K562 (cell line): ENCODE measurements around the gene CCDC88C. TPM values are rescaled to one million over a fixed set of nuclear protein-coding genes. Genes with fewer than 3 reads are reported as not detected.

Experiments used
- ATAC-seq: fragments of 200-7000 bp; cut with Tn5 transposase; 3 replicates; pipeline ENCODE4 v1.9.1; 2020; ENCODE audit warnings: moderate library complexity
- BruUV-seq: library from RNA; stranded (reverse); fragments of 400-500 nt; replicated peaks from 2 replicates; lab custom pipeline; 2021; lab: Mats Ljungman, UMichigan
- CTCF ChIA-PET: fragments of 300-600 bp; formaldehyde crosslinking; extraction: SDS; loops from one replicate; lab custom pipeline; 2021; ENCODE audit warnings: low intra/inter-chr PET ratio; lab: Yijun Ruan, JAX
- POLR2A ChIA-PET: fragments of 300-600, 350-650 bp; sonication (Branson Sonifier 250); formaldehyde crosslinking; extraction: SDS; loops from one replicate; lab custom pipeline; 2021; ENCODE audit warnings: antibody characterized with exemption, inconsistent platforms; lab: Yijun Ruan, JAX
- DNase-seq, 4 experiments: peaks; one replicate each; pipeline versions ENCODE4 v3.0.0 to v3.0.0-alpha.2; 2011 to 2018; ENCODE audit warnings: low spot score in 3 of 4, mixed read lengths in 3 of 4; ENCODE audit errors: extremely low read depth in 1 of 4
- FAIRE-seq: peaks from 2 replicates; lab custom pipeline; 2011; peaks lifted over from hg19 to GRCh38; lab: Jason Lieb, UNC
- H2AFZ ChIP-seq: 2 replicates; pipeline ENCODE4 v1.6.0; 2011; ENCODE audit warnings: low read depth, low read length, control low read depth, inconsistent platforms
- H3K27ac ChIP-seq: fragments of 200-600 bp; 3 replicates; pipeline ENCODE4 v1.8.0; 2011; ENCODE audit warnings: low read depth, mild to moderate bottlenecking, control low read depth, inconsistent platforms, low read length, moderate library complexity, mixed read lengths; ENCODE audit errors: extremely low read depth
- H3K27me3 ChIP-seq, 2 experiments: fragments of 300-600 bp in 1 of 2; 2 replicates in 1 of 2; 3 replicates in 1 of 2; pipeline versions ENCODE4 v1.6.0 to v1.8.0; 2011; ENCODE audit warnings: inconsistent platforms in 2 of 2, low read length in 2 of 2, mild to moderate bottlenecking in 1 of 2, mixed read lengths in 1 of 2, moderate library complexity in 1 of 2; ENCODE audit not compliant: control insufficient read depth in 2 of 2, insufficient read depth in 2 of 2
- H3K36me3 ChIP-seq: fragments of 300-600 bp; 3 replicates; pipeline ENCODE4 v1.8.0; 2011; ENCODE audit warnings: mild to moderate bottlenecking, low read length, inconsistent platforms; ENCODE audit not compliant: control insufficient read depth, insufficient read depth
- H3K4me1 ChIP-seq, 2 experiments: fragments of 200-600 bp in 1 of 2; replicated peaks in 1 of 2; 2 replicates in 1 of 2; 3 replicates in 1 of 2; pipeline versions ENCODE4 v1.5.1 to v1.8.0; 2011; ENCODE audit warnings: inconsistent platforms in 2 of 2, low read length in 2 of 2, mild to moderate bottlenecking in 1 of 2, mixed read lengths in 1 of 2, moderate library complexity in 1 of 2; ENCODE audit not compliant: control insufficient read depth in 2 of 2, insufficient read depth in 2 of 2
- H3K4me2 ChIP-seq: 2 replicates; pipeline ENCODE4 v1.6.1; 2011; ENCODE audit warnings: low read length, control low read depth, inconsistent platforms, mixed read lengths; ENCODE audit not compliant: insufficient read depth
- H3K4me3 ChIP-seq: fragments of 200-600 bp; sonication (generic), shearing (Covaris generic); 2 replicates; pipeline ENCODE4 v1.5.1; 2016; ENCODE audit warnings: control low read depth, inconsistent platforms
- H3K79me2 ChIP-seq: fragments of 200-600 bp; 3 replicates; pipeline ENCODE4 v1.8.0; 2011; ENCODE audit warnings: low read length, inconsistent platforms; ENCODE audit not compliant: control insufficient read depth, insufficient read depth
- H3K9ac ChIP-seq, 2 experiments: 2 replicates each; pipeline versions ENCODE4 v1.6.0 to v1.6.1; 2011; ENCODE audit warnings: low read depth in 2 of 2, low read length in 2 of 2, control low read depth in 1 of 2, inconsistent platforms in 1 of 2, mild to moderate bottlenecking in 1 of 2, mixed read lengths in 1 of 2; ENCODE audit not compliant: insufficient read depth in 1 of 2
- H3K9me1 ChIP-seq: one replicate; pipeline ENCODE4 v1.6.0; 2011; ENCODE audit warnings: inconsistent platforms, mild to moderate bottlenecking, low read length, moderate library complexity; ENCODE audit not compliant: control insufficient read depth, insufficient read depth
- H3K9me3 ChIP-seq: replicated peaks from 2 replicates; pipeline ENCODE4 v1.5.1; 2011; ENCODE audit warnings: low read depth, low read length, inconsistent platforms; ENCODE audit not compliant: control insufficient read depth, insufficient read depth
- H4K20me1 ChIP-seq: replicated peaks from 2 replicates; pipeline ENCODE4 v1.6.1; 2011; ENCODE audit warnings: low read length, inconsistent platforms, mixed read lengths; ENCODE audit not compliant: control insufficient read depth, insufficient read depth
- NR2F6 ChIP-seq: fragments of 450-650 bp; formaldehyde crosslinking; IDR thresholded peaks from 2 replicates; pipeline ENCODE4 v1.4.0; 2020; ENCODE audit warnings: mild to moderate bottlenecking
- PML ChIP-seq: IDR thresholded peaks from 2 replicates; pipeline ENCODE4 v1.6.1; 2012; ENCODE audit warnings: low read length, inconsistent platforms
- POU5F1 ChIP-seq: fragments of 150-350 bp; IDR thresholded peaks from 2 replicates; pipeline ENCODE4 v1.6.1; 2014; ENCODE audit warnings: borderline replicate concordance, low read length, low read depth, mild to moderate bottlenecking; ENCODE audit not compliant: partially characterized antibody
- PTTG1 ChIP-seq: fragments of 450-650 bp; IDR thresholded peaks from 2 replicates; pipeline ENCODE4 v1.6.1; 2016; ENCODE audit warnings: low read depth, mild to moderate bottlenecking, missing genetic modification characterization, missing compliant biosample characterization
- RHOXF2B ChIP-seq: fragments of 250-450 bp; sonication (Bioruptor Pico); conservative IDR thresholded peaks from 2 replicates; pipeline ENCODE4 v1.5.1; 2021
- RNF2 ChIP-seq: sonication (generic); IDR thresholded peaks from 2 replicates; pipeline ENCODE4 v1.6.1; 2016
- SAP30 ChIP-seq: fragments of 200-600 bp; sonication (generic); IDR thresholded peaks from 2 replicates; pipeline ENCODE4 v1.6.1; 2012; ENCODE audit warnings: borderline replicate concordance, low read depth, mild to moderate bottlenecking, moderate library complexity, low read length, control low read depth, inconsistent platforms; ENCODE audit not compliant: insufficient read depth, poor library complexity, severe bottlenecking
- SLC30A9 ChIP-seq: fragments of 250-450 bp; sonication (Bioruptor Pico); IDR thresholded peaks from 2 replicates; pipeline ENCODE4 v1.8.0; 2022; ENCODE audit warnings: mild to moderate bottlenecking, moderate library complexity
- THAP12 ChIP-seq: fragments of 250-450 bp; sonication (Bioruptor Pico); IDR thresholded peaks from 2 replicates; pipeline ENCODE4 v1.9.0; 2021; ENCODE audit warnings: mild to moderate bottlenecking, inconsistent platforms
- XRCC4 ChIP-seq: IDR thresholded peaks from one replicate; pipeline ENCODE4 v1.6.1; 2011; ENCODE audit not compliant: insufficient read depth, insufficient read length; ENCODE audit errors: extremely low read depth
- ZNF324 ChIP-seq: fragments of 250-450 bp; sonication (Bioruptor Pico); IDR thresholded peaks from 2 replicates; pipeline ENCODE4 v1.4.0; 2020; ENCODE audit warnings: mild to moderate bottlenecking
- ZNF449 ChIP-seq: fragments of 250-450 bp; sonication (Bioruptor Pico); IDR thresholded peaks from 2 replicates; pipeline ENCODE4 v1.8.0; 2022; ENCODE audit warnings: moderate library complexity, mild to moderate bottlenecking, inconsistent platforms
- WGBS: fragments of 100-300 bp; shearing (Covaris generic); methylation state at CpG from one replicate; pipeline ENCODE4 v1.1.6; 2016; ENCODE audit warnings: low coverage, mixed read lengths; ENCODE audit not compliant: insufficient coverage; ENCODE audit errors: missing lambda C conversion rate; 5-methylcytosine and 5-hydroxymethylcytosine counted together
- in situ Hi-C: fragments of 300-500 bp; cut with MboI; formaldehyde crosslinking; loops from 4 replicates; pipeline ENCODE4 v1.15.0; 2018; ENCODE audit warnings: inconsistent platforms, mixed read lengths
- intact Hi-C: fragments of 100-400 bp; cut with micrococcal nuclease; formaldehyde crosslinking; loops from 2 replicates; pipeline ENCODE4 v1.14.2; 2022
- polyA plus RNA-seq, 8 experiments: library from polyadenylated mRNA; depleted of rRNA in 4 of 8; stranded (reverse) in 5 of 8; unstranded in 3 of 8; fragments of >200 nt; fragmentation: Nextera tagmentation in 2 of 8; fragmentation: Illumina TruSeq in 1 of 8; extraction: Ambion mirVana in 2 of 8; extraction: Trizol in 1 of 8; gene quantifications; 2 replicates each; pipeline versions ENCODE4 v1.2.1 to v1.2.3, GENCODE V29; 2011 to 2014; ENCODE audit warnings: inconsistent platforms in 1 of 8, missing spikeins in 1 of 8
- total RNA-seq, 7 experiments: library from RNA; depleted of rRNA in 6 of 7; stranded (reverse); fragments of >200 nt in 6 of 7; fragmentation: Illumina TruSeq in 2 of 7; extraction: Trizol in 2 of 7; gene quantifications; 2 replicates each; pipeline versions ENCODE4 v1.2.1 to v1.2.3, GENCODE V29; 2011 to 2021; ENCODE audit warnings: low replicate concordance in 1 of 7
- TF ChIP-seq, protein P1 (sequence below): fragments of 450-650 bp; formaldehyde crosslinking; IDR thresholded peaks from 2 replicates; pipeline ENCODE4 v1.4.0; 2020; ENCODE audit warnings: mild to moderate bottlenecking, moderate library complexity
- TF ChIP-seq, protein P2 (sequence below): fragments of 450-650 bp; IDR thresholded peaks from 2 replicates; pipeline ENCODE4 v1.6.1; 2016; ENCODE audit warnings: borderline replicate concordance
- TF ChIP-seq, protein P3 (sequence below): fragments of 450-650 bp; IDR thresholded peaks from 2 replicates; pipeline ENCODE4 v1.6.1; 2016

The CCDC88C gene
- total and polyA plus RNA-seq, 9 of the 15 experiments (the other 6 are each of a cell fraction or from before 2014, with no cell fraction given), result 0.62 to 22.5 (median 10.7) TPM

- CTCF ChIA-PET, result no interaction called here
- POLR2A ChIA-PET, result no interaction called here
- peaks cover 14 to 15% of the 10 kb centered on the region in 2 experiments; a peak in 4 of 5 replicates for H3K4me1 ChIP-seq
- TF ChIP-seq RHOXF2B (CRISPR knock-in tag) (no peak), XRCC4 (no peak), ZNF449 (CRISPR knock-in tag) (no peak), THAP12 (CRISPR knock-in tag) (no peak), NR2F6 (no peak), SLC30A9 (CRISPR knock-in tag) (no peak), ZNF324 (CRISPR knock-in tag) (no peak), RNF2 (no peak), SAP30 (no peak), PTTG1 (no peak), PML (no peak), POU5F1 (no peak)
- TF ChIP-seq, protein P1, sequence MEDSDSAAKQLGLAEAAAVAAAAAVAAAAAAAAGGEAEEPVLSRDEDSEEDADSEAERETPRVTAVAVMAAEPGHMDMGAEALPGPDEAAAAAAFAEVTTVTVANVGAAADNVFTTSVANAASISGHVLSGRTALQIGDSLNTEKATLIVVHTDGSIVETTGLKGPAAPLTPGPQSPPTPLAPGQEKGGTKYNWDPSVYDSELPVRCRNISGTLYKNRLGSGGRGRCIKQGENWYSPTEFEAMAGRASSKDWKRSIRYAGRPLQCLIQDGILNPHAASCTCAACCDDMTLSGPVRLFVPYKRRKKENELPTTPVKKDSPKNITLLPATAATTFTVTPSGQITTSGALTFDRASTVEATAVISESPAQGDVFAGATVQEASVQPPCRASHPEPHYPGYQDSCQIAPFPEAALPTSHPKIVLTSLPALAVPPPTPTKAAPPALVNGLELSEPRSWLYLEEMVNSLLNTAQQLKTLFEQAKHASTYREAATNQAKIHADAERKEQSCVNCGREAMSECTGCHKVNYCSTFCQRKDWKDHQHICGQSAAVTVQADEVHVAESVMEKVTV (CRISPR knock-in tag), result no peak
- TF ChIP-seq, protein P2, sequence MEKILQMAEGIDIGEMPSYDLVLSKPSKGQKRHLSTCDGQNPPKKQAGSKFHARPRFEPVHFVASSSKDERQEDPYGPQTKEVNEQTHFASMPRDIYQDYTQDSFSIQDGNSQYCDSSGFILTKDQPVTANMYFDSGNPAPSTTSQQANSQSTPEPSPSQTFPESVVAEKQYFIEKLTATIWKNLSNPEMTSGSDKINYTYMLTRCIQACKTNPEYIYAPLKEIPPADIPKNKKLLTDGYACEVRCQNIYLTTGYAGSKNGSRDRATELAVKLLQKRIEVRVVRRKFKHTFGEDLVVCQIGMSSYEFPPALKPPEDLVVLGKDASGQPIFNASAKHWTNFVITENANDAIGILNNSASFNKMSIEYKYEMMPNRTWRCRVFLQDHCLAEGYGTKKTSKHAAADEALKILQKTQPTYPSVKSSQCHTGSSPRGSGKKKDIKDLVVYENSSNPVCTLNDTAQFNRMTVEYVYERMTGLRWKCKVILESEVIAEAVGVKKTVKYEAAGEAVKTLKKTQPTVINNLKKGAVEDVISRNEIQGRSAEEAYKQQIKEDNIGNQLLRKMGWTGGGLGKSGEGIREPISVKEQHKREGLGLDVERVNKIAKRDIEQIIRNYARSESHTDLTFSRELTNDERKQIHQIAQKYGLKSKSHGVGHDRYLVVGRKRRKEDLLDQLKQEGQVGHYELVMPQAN, result no peak
- TF ChIP-seq, protein P3, sequence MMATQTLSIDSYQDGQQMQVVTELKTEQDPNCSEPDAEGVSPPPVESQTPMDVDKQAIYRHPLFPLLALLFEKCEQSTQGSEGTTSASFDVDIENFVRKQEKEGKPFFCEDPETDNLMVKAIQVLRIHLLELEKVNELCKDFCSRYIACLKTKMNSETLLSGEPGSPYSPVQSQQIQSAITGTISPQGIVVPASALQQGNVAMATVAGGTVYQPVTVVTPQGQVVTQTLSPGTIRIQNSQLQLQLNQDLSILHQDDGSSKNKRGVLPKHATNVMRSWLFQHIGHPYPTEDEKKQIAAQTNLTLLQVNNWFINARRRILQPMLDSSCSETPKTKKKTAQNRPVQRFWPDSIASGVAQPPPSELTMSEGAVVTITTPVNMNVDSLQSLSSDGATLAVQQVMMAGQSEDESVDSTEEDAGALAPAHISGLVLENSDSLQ, result no peak
These were observed 10.6 kb downstream of the CCDC88C start for GRCh38 chr14:91406982-91407381.

More at GRCh38 chr14:91406982-91407381, 10.6 kb downstream of the CCDC88C start:
- Histone ChIP-seq H3K4me2 (no peak overlapping the region), H3K9me1 (no peaks in the 10 kb centered on the region), H2AFZ (no peak overlapping the region), H3K27ac (no peak overlapping the region), H3K79me2 (peaks cover 62% of the 10 kb centered on the region), H3K27me3 (no peaks in the 10 kb centered on the region), H3K36me3 (peaks cover 23% of the 10 kb centered on the region; the same call in 2 of the 3 replicates), H4K20me1 (no peaks in the 10 kb centered on the region), H3K4me3 (no peak overlapping the region), H3K9me3 (no peaks in the 10 kb centered on the region), H3K9ac (no peak overlapping the region)
- DNase-seq, result no peak
- in situ Hi-C loops (no loop called here), intact Hi-C loops (no loop called here)
- FAIRE-seq, result no peak
- BruUV-seq, result no TSS peak
- ATAC-seq, result no peak
- 72% methylated on average over 5 of the region's 5 CpGs for WGBS
